ENCODE measurements around the gene MAP7D2.

Gene MAP7D2

DNA sequence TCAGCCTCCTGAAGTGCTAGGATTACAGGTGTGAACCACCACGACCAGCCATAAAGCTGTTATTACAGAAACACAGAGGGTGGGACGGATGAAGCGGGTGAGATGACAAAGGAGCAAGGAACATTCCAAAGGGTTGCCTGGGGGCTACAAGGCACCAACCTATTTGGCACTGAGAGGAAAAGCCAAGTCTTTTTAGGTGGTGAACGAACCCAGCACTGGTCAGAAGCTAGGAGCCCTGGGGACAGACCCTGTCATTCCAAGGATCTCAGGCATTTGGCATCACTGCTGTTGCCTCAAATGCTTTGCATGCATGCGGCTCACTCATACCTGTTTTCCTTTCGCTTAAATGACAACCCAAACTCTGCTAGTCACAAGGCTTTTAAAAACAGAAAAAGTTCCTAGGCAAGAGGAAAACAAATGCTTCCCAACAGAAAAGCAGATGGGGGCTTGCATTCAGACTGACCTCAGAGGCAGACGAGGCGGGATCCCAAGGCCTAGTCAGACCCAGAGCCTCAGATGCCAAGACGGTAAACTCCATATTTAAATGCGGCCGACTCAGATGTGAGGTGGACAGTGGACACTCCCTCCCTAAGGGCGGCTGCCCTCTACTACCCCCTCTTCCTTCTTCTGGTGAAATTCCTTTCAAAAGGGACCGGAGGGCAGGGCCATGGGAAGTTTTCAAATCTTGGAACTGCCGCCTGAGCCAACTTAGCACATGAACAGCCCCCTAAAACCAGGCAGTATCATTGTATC is 4.5 kb downstream of the MAP7D2 start:
- no peak for DNase-seq (ENCODE audit: low spot score)

DNA sequence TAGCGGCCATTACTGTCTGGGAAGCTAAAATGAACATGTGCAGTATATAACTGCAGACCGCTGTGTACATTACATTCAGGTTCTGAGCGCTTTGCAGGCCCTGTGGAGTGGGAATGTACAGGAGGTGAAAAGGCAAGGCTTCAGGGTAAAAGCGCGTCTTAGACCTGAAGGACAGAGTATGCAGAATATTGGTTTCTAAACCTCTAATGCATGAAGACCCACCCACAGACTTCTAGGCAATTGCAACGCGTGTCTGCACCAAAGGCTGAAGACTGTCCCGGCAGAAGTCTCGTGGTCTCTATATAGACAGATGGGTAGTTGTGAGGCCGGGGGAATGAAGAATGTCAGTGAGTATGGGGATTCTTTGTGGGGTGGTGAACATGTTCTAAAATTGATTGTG is 5.4 kb downstream of the MAP7D2 start:
- no peak for DNase-seq (ENCODE audit: low spot score)

DNA sequence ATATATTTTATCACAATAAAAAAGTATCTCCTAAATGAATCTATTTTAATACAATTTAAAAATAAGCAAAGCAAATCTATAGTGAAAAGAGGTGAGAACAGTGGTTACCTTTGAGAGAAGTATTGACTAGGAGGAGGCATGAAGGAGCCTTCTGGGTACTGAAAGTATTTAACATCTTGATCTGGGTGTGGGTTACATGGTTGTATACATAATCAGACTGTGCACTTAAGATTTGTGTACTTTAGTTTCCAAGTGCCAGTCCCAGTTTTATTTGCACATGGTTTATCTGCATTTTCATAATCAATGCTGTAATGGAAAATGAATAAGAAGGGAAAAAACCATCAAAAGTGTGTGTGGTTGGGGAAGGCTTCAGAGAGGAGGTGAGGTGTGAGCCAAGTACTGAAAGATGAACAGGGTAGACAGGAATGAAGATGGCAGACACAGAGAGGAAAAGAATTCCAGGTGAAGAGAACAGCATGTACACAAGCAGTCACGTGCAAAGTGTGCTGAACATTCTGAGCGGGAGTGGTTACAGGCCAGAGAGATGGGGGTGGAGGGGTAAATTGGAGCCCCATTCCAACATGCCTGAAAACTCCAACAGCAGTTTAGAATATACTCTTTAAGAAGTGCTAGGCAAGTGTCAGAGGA is 14.6 kb downstream of the MAP7D2 start:
- no peak for DNase-seq (ENCODE audit: low spot score)

DNA sequence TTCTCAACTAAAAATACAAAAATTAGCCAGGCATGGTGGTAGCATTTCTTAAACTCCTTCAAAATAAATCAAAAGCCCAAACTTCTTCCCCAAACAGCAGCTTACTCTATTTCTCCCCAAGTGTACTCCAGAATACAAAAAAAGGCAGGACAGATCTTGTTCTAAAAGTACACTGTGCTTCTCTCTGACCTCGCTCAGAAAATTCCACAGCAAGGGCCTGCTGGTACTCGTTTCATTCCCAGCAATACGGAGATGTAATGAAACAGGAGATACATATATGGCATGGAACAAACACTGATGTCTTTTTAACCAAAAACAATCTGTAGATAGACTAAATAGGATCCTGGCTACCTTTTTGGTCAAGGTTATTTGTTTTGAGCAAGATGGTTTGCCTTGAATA is 25.2 kb downstream of the MAP7D2 start:
- no peak for DNase-seq (ENCODE audit: low spot score)

DNA sequence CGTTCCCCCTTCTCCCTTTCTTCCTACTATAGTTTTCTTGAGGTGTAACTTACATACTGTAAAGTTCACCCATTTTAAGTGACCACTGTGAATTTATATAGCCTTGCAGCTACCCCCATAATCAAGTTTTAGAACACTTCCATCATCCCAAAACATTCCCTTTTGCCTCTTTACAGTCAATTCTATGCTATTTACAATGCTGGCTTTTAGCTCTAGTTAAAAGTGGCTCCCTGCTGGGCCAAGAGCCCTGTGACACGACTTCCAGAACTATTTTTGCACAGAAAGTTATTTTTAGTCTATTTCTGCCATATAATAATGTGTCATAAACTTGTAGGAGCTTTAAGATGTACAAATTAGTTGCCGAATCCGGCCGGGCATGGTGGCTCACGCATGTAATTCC is 26.9 kb downstream of the MAP7D2 start:
- no peak for DNase-seq (ENCODE audit: low spot score)

DNA sequence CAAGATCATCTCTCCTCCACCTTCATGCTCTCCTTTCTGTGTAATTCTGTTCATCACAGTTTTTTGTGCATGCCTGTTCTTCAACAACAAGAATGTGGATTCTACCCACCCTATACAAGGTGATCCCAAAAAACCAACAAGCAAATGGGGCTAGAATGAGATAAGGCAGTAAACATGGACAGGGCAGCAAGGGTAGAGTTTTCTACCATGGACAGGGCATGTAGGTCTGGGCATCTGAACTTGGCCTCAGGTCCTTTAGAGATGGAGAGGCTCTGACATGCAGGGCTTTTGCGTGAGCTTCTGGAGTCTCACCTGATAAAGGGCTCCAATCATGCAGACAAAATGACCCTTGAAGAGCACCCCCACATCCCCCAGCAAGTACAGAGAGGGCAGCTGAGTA is 36.4 kb downstream of the MAP7D2 start:
- DNase-seq (ENCODE audit: low spot score), result no peak

DNA sequence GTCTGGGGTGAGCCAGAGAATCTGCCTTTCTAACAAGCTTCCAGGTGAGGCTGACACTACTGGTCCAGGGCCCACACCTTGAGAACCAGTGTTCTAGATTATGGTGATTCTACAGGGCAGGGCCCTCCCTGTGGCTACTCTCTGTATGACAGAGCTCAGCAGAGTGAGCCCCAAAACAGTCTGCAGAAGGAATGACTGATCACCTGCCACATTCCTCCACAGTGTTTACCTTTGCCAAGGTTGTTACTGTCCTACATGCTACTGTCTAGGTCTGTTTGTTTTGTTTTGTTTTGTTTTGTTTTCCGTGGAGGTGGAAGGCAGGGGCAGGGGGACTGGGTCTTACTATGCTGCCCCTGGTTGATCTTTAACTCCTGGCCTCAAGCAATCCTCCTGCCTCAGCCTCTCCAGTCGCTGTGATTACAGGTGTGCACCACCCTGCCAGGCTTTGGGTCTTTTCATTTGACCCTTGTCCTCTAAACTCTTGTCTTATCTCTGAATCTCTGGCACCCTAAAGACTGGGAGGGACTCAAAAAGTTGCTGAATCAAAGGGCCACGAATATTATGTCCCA is 45.1 kb downstream of the MAP7D2 start:
- DNase-seq (ENCODE audit: low spot score), result no peak

DNA sequence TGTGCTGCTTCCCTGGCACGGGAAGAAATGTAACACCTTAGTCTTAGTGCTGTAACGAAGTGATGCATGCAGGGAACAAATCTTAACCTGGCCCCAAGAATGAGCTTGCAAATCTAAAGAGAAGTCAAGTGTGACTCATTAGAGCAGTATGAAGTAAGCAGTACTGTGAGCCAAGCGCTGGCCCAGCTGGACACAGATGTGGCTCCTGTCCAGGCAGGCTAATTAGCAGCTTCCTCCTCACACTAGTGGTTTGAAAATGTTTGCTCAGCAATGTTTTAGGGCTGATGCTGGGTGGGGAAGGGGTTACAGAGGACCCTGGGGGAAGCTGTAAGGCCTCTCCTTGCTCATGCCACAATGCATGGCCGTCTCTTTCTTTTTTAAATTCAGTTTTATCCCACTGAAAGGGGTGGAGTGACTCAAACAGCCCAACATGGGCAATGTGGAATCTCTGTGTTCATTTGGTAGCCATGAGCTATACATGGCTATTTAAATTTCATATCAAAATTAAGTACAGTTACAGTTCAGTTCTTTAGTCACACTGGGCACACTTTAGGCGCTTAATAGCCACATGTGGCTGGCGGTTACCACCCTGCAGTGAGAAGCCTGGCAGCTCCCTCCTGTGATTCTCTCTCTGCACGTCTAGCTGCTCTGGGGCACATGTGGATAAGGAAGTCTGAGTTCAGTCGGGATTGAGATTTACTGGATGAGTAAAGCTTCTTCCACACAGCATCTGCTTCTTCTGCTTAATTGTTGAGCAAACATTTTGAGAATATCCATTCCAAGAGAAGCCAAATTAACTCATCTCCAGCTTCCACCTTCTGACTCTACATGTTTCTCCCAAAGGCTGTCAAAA is 48.8 kb downstream of the MAP7D2 start:
- DNase-seq (ENCODE audit: low spot score), result no peak

DNA sequence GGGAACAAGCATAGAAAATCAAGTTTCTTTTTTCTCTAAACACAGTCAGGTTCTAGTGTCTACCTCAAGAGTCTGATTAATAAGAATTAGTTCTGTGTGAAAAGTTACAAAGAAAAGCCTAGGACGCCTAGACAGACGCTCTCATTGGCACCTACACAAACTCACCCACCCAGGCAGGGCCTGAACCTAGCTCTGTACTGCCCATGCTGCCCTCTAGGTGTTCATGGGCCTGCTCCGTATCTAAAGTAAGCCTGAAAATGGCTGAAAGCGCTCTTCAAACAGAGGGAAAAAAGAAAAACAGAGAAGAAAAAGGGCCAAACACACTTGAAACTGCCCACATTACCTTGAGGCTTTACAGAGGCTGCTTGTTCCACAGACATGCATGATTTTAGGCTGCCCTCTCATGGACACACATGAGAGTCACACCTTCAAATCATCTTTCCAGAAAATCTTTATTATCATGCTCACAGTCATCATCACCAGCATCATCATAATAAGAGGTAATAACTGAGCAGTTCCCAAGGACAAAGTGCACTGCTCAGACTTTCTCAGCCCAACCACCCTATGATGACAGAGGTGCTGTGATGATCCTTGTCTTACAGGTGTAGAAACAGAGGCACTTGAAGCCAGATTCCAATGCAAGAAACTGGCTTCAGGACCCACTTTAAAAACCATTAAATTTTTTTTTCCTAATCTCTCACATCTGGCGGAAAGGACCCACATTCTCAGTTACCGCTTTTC is 49.6 kb downstream of the MAP7D2 start:
- DNase-seq (ENCODE audit: low spot score), result peak; percentile 54

DNA sequence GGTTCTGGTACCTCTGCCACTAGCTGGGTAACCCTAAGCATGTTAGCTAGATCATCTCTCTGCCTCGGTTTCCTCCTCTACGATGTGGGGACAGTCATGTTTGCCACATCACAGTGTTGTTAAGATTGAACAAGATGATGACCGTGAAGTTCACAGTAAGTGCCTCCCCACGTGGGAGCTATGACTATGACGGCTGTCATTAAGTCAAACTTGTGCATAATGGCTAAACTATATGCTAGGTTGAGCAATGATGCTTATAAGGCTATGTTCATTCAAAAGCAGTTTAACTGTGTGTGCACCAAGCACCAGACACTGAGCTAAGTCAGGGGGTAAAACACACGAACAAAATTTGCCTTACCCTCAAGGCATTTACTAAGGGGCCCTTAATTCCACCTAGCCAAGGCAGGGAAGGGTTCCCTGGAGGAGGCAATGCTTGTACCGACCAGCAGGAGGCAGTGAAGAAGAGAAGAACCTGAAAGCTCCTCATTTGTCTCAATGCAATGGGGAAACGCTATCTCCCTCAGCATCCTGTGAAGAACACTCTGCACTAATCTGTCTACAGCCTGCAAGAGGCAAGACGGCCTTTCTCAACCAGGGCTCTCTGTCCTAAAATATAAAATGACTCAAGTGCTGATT is 52.9 kb downstream of the MAP7D2 start:
- DNase-seq (ENCODE audit: low spot score), result no peak

DNA sequence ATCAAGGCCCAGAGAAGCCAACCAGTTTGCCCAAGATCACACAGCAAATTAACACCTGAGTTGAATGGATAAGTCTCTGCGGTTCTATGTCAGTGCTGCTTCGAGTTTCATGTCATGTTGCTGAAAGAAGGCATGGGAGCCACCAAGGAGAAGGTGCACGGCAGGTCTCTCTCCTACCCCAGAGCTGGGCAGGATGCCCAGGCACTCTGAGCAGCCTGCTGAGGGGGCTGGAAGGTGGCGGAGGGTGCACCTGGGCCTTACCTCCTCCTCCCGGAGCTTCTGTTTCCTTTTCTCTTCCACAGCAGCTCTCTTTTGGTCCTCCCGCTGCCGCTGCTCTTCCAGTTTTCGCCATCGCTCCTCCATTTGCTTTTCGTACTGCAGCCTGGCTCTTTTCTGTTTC is 53.6 kb downstream of the MAP7D2 start:
- DNase-seq (ENCODE audit: low spot score), result no peak

DNA sequence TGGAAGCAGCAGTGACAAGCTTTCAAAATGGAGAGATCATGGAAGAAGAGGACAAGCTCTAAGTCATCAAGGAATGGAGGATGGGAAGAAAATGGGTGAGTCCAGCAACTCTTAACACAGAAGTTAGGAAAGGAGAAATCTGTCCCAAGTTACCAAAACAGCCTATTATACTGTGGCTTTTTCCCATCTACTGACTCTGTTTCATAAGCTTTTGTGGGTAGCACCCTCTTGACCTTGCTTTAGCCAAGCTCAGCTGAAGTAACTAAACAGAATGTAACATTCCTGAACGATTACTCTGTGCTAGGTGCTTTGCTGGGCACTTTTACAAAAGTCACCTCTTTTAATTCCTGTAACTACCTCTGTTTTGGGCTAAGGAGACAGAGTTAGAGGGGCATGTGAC is 54.9 kb downstream of the MAP7D2 start:
- no peak for DNase-seq (ENCODE audit: low spot score)

DNA sequence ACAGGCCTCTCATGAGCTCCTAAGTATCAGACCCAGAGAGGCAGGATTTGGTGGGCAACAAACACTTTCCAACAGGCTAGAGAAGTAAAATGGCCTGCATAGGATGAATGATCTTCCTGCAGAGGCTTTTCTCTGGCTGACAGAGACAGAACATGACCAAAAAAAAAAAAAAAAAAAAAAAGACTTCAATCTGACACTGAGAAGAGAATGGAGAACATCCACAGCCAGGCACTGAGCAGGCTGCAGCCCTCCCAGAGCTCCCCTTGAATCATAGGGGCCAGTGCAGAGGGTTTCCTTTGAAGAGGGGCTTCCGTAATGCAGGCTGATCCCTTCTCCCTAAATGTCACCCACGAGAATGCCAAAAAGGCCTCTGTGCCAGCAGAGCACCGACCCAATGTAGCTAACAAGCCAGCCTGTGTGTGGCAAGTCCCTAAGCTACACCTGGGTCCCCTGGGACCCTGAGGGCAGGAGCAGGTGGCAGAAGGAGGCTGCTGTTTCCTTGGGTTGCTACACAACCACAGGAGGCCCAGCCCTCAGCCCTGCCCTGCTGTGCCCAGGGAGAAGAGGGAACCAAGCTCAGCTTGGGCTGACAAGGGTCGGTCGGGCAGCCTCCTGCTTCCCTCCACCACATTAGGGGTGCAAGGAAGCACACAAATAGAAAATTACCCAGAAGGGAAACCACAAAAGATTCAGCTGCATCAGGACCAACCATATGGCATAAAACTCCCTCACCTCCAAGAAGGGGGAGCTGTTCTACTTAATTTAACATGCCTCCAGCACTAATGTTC is 55.6 kb downstream of the MAP7D2 start:
- no peak for DNase-seq (ENCODE audit: low spot score)

DNA sequence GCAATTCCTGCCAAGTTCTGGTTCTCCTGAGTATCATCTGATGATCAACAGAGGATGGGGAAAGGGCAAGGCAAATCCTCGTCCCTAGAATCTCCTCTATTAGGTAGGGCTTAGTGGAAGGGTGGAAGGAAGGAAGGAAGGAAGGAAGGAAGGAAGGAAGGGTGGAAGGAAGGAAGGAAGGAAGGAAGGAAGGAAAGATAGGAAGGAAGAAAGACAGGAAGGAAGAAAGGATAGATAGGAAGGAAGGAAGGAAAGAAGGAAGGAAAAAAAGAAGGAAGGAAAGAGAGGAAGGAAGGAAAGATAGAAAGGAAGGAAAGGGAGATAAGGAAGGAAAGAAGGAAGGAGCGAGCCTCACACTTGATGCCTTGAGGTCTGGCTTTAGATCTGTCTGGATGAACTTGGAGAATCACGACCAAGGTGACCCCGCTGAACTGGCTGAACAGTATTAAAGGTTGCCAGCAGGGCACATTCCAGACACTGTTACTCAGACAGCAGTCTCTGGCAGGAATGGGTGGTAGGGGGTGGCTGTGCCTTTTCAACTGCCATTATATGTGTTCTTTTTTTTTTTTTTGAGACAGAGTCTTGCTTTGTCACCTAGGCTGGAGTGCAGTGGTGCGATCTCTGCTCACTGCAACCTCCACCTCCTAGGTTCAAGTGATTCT is 57.1 kb downstream of the MAP7D2 start:
- no peak for DNase-seq (ENCODE audit: low spot score)

DNA sequence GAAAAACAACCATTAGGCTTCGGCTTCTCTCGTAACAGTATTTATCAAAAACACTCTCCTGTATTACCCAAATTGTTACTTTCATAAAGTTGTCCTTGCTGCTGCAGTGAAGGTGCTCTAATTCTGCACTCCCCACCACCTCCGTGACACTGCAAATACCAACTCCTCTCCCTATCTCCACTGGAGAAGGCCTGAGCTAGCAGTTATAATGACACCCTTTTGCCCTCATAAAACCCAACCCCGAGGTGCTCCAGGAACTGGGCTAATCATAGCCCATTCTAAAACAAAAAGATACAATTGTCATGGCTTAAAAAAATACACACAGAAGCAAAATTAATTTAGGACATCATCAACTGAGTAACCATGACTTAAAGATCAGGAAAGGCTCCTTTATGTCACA is 59.2 kb downstream of the MAP7D2 start:
- no peak for DNase-seq (ENCODE audit: low spot score)

DNA sequence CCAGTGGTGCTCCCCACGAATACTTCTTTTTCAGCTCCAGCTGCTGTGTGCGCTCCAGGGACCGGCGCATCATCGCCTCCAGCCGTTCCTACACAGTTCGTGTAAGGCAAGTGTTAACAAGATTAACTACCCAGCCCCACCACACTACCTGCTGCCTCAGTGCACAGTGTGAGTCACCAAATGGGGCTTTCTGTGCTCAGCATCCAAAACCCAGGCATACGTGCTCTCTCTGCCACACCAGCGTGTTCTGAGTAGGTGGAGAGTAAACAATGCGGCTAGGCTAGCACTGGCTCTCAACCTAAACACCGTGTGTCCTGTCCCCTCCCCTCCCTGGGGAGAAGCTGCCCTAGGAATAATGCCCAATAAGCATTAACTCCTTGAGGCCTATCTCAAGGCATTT is 60.0 kb downstream of the MAP7D2 start:
- DNase-seq (ENCODE audit: low spot score), result peak; percentile 45

DNA sequence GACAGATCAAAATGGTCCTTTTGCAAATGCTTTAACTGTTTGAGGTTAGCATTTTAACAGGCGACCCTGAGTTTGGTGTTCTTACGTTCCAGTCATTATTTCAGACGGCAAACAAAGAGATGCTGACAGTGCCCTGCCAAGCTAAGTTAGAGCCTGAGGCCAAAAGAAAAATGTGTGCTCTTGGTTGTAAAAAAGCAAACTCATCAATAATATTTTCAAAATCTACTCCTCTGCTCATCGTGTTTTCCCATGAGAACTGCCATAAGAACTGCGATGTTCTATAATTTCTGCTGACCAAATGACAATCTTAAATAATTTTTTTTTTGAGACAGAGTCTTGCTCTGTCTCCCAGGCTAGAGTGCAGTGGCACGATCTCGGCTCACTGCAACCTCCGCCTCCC is 63.2 kb downstream of the MAP7D2 start:
- no peak for DNase-seq (ENCODE audit: low spot score)

DNA sequence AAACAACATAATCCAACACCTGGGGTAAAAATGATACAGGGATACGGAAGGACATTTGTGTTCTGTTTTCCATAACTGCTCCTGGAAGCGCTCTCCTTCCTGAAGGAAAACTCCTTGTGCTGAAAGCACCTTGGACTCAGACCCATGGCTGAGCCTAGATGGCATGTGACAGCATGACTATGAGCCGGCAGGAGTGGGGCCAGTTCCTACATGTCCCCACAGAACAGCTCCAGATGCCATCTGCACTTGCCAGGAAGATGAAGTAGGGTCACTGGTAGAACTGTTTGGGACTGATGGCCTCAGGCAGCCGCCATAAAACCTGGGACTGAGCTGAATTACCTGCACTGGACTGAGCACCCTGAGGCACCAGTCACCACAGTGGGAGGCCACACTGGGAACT is 69.8 kb downstream of the MAP7D2 start:
- DNase-seq (ENCODE audit: low spot score), result no peak

DNA sequence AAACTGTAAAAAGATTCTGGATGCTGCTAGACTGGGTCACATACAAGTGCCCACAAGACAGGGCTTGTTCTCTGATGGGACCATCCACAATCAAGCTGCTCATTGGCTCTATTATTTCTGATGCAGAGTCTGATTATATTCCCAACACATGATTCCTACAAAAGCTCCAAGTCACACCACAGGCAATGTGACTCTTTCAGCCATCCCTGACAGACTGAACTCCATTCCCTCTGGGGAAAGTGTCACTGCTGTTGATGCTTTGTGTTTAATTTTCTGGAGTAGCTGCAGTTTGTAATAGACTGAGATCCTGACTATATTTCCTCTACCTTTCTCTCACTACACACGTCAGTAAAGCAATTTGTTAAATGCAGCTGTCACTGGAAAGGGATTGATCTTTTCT is 70.5 kb downstream of the MAP7D2 start:
- DNase-seq (ENCODE audit: low spot score), result no peak

DNA sequence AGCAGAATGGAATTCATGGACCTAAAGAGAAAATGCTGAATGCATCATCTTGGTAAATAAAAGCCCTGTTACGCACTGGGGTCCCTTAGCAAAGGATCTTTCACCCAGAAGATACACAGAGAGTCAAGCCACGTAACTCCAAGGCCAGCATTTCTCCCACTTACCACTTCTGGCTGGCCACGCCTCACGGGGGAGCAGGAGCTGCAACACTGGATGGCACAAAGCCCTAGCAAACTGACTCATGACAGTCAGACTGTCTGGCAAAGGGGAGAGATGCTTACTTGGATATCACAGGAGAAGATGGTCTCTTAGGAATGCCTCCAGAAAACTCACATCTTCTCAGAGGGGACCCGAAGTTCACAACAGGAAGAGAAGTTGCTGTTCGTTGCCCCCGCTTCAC is 74.5 kb downstream of the MAP7D2 start:
- DNase-seq (ENCODE audit: low spot score), result no peak
